ENCODE results near the gene BTBD9.

BTBD9 gene

GRCh38 chr6:38323216-38323615 is 316.5 kb downstream of the BTBD9 start:
- DNase-seq, result no peak

- no peak for DNase-seq
These were observed 317.6 kb downstream of the BTBD9 start for GRCh38 chr6:38322138-38322537.

GRCh38 chr6:38320843-38321242 is 318.9 kb downstream of the BTBD9 start:
- DNase-seq, result no peak

- no peak for DNase-seq
These were observed 319.4 kb downstream of the BTBD9 start for GRCh38 chr6:38320358-38320757.

- DNase-seq, result no peak
These were observed 320.2 kb downstream of the BTBD9 start for GRCh38 chr6:38319256-38320212.

GRCh38 chr6:38316099-38316868 is 323.4 kb downstream of the BTBD9 start:
- no peak for DNase-seq

- DNase-seq, result no peak
These were observed 328.5 kb downstream of the BTBD9 start for GRCh38 chr6:38311201-38311600.

GRCh38 chr6:38310061-38310460 is 329.7 kb downstream of the BTBD9 start:
- DNase-seq, result no peak

GRCh38 chr6:38307740-38308139 is 332.0 kb downstream of the BTBD9 start:
- DNase-seq, result no peak

- no peak for DNase-seq
These were observed 332.8 kb downstream of the BTBD9 start for GRCh38 chr6:38306931-38307330.

GRCh38 chr6:38305995-38306681 is 333.6 kb downstream of the BTBD9 start:
- DNase-seq, result no peak

GRCh38 chr6:38302838-38303237 is 336.9 kb downstream of the BTBD9 start:
- DNase-seq, result no peak

- DNase-seq, result no peak
These were observed 337.6 kb downstream of the BTBD9 start for GRCh38 chr6:38302081-38302480.

- DNase-seq, result no peak
These were observed 349.5 kb downstream of the BTBD9 start for GRCh38 chr6:38290133-38290799.

GRCh38 chr6:38287487-38287886 is 352.2 kb downstream of the BTBD9 start:
- DNase-seq, result no peak

- DNase-seq, result no peak
These were observed 354.8 kb downstream of the BTBD9 start for GRCh38 chr6:38284802-38285394.

GRCh38 chr6:38283734-38284362 is 355.9 kb downstream of the BTBD9 start:
- DNase-seq, result no peak

GRCh38 chr6:38282911-38283310 is 356.8 kb downstream of the BTBD9 start:
- no peak for DNase-seq

GRCh38 chr6:38281126-38281525 is 358.6 kb downstream of the BTBD9 start:
- DNase-seq, result no peak

GRCh38 chr6:38279963-38280588 is 359.7 kb downstream of the BTBD9 start:
- no peak for DNase-seq

GRCh38 chr6:38279423-38279822 is 360.3 kb downstream of the BTBD9 start:
- DNase-seq, result no peak

All from NCI-H2029 treated with DMSO at 0.1 percent for 48 hours (cell line).